Measurements from ENCODE around the gene UNC45A. TPM values are rescaled to one million over a fixed set of nuclear protein-coding genes. Genes with fewer than 3 reads are reported as not detected.
"Not testable (repeated sequence)": the region's sequence is repeated elsewhere in the genome, so short reads cannot be mapped to it uniquely, and the experiment has no call there.

The UNC45A gene
- total RNA-seq, 1 donor, result 116 TPM

DNA sequence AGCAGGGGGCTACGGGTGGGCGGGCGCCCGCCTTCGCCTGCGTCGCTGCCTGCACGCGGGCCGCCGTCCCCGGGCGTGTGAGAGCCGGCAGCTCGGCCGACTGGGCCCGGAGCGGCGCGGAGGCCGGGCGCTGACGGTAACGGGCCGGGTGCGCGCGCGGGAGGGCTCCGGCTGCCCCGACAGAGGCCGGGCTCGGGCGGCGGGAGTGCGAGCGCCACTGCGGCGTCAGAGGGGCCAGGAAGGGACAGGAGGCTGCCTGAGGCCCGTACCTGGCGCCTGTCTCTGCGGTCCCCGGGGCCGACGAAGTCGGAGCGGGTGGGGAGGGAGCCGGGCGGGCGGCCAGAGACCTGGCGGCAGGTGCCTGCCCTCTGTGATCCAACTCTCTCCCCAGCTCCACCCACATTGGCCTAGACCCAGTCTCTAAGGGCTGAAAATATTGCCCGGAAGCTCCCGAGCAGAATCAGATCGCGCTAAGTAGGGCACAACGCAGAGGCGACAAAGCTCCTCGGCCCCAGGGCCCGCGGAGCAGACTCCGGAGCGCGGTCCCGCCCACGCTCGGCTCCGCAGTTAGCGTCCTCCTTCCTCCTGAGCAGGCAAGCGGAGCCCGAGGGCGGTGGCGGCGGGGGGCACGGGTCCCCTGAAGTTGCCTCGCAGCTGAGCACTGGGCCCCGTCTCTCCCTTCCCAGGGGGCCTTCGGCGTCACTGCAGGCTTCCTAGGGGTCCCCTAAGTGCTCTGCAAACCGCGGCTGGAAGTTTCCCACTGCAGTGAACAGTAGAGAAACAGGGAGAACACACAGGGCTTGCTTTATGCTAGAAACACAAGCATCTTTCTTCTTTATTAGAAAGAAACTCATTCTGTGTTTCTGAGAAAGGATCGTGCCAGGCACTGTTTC, 32.0 kb upstream of the UNC45A start, which contains the start of gene MAN2A2:
Gene MAN2A2 (plus strand): TSS at position 463 of the 893 bp plus-strand sequence. CDS start 906 bp downstream, outside the sequence.
- DNase-seq (ENCODE audit: low read depth in 2 of 3, low spot score in 2 of 3), result peak; percentile 45 to 85 (median 71)

- DNase-seq (ENCODE audit: low read depth in 2 of 3, low spot score in 2 of 3), result peak in 1 of 3 donors; percentile 10
Observed at GRCh38 chr15:90903733-90904536, 31.1 kb upstream of the UNC45A start.

DNA sequence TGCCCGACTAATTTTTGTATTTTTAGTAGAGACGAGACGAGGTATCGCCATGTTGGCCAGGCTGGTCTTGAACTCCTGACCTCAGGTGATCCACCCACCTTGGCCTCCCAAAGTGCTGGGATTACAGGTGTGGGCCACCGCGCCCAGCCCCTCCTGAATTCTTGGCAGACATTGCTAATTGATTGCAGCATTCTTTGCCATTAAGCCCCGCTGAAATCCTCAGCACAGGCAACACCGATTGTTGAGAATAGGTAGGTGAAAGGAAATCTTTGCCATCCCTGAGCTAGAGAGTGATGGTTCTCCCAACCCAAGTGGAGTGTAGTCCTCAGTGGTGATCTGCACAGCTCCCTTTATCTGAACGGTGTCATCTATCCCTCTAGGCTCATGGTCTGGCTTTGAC, 30.3 kb upstream of the UNC45A start:
- DNase-seq (ENCODE audit: low read depth in 2 of 3, low spot score in 2 of 3), result no peak

- DNase-seq (ENCODE audit: low read depth in 2 of 3, low spot score in 2 of 3), result no peak
Observed at GRCh38 chr15:90905306-90906180, 29.5 kb upstream of the UNC45A start.

- no peak for DNase-seq (ENCODE audit: low read depth in 2 of 3, low spot score in 2 of 3)
Observed at GRCh38 chr15:90906181-90906849, 28.8 kb upstream of the UNC45A start.

- DNase-seq (ENCODE audit: low read depth in 2 of 3, low spot score in 2 of 3), result no peak
Observed at GRCh38 chr15:90907051-90907660, 27.9 kb upstream of the UNC45A start.

GRCh38 chr15:90907838-90908507, 27.1 kb upstream of the UNC45A start:
- DNase-seq (ENCODE audit: low read depth in 2 of 3, low spot score in 2 of 3), result no peak

GRCh38 chr15:90909449-90909848, 25.6 kb upstream of the UNC45A start:
- DNase-seq (ENCODE audit: low read depth in 2 of 3, low spot score in 2 of 3), result not testable (repeated sequence)

- no peak for DNase-seq (ENCODE audit: low read depth in 2 of 3, low spot score in 2 of 3)
Observed at GRCh38 chr15:90909976-90910375, 25.1 kb upstream of the UNC45A start.

DNA sequence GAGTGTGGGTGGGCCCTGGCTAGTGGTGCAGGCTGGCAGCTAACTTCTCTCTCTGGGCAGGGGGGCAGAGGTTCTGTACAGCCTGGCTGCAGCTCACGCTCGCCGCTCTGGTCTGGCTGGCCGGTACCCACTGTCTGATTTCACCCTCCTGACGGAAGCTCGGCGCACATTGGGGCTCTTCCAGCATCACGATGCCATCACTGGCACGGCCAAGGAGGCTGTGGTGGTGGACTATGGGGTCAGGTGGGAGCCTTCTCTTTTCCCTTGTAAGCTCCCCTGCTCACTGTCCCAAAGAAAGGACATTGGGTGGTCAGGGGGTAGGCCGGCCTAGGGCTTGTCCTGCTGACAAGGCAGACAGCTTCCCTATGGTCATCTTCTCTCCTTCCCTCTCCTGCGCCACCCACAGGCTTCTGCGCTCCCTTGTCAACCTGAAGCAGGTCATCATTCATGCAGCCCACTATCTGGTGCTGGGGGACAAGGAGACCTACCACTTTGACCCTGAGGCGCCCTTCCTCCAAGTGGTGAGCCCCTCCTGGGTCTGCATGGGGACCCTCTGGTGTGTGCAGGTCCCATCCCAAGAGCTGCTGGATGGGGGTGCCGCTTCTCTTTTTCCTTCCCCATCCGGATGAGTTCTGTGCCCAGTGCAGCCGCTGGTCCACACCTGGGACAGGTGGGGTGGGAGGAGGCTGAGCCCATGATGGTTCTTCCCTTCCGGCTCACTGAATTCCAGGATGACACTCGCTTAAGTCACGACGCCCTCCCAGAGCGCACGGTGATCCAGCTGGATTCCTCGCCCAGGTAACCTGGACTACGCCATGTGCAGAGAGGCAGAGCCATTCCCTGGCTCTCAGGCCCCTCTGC, 24.4 kb upstream of the UNC45A start:
- no peak for DNase-seq (ENCODE audit: low read depth in 2 of 3, low spot score in 2 of 3)

DNA sequence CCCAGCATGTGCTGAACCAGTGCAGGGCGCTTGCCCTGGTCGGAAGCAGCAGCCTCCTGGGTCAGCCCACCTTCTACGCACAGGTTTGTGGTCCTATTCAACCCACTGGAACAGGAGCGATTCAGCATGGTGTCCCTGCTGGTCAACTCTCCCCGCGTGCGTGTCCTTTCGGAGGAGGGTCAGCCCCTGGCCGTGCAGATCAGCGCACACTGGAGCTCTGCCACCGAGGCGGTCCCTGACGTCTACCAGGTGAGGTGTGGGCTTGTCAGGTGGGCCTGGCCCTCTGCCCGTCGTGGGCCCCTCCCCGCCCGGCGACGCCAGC, 23.8 kb upstream of the UNC45A start:
- DNase-seq (ENCODE audit: low read depth in 2 of 3, low spot score in 2 of 3), result no peak

GRCh38 chr15:90911906-90912769, 22.9 kb upstream of the UNC45A start:
- no peak for DNase-seq (ENCODE audit: low read depth in 2 of 3, low spot score in 2 of 3)

GRCh38 chr15:90912770-90913075, 22.4 kb upstream of the UNC45A start:
- no peak for DNase-seq (ENCODE audit: low read depth in 2 of 3, low spot score in 2 of 3)

GRCh38 chr15:90913398-90913944, 21.6 kb upstream of the UNC45A start:
- DNase-seq (ENCODE audit: low read depth in 2 of 3, low spot score in 2 of 3), result no peak

DNA sequence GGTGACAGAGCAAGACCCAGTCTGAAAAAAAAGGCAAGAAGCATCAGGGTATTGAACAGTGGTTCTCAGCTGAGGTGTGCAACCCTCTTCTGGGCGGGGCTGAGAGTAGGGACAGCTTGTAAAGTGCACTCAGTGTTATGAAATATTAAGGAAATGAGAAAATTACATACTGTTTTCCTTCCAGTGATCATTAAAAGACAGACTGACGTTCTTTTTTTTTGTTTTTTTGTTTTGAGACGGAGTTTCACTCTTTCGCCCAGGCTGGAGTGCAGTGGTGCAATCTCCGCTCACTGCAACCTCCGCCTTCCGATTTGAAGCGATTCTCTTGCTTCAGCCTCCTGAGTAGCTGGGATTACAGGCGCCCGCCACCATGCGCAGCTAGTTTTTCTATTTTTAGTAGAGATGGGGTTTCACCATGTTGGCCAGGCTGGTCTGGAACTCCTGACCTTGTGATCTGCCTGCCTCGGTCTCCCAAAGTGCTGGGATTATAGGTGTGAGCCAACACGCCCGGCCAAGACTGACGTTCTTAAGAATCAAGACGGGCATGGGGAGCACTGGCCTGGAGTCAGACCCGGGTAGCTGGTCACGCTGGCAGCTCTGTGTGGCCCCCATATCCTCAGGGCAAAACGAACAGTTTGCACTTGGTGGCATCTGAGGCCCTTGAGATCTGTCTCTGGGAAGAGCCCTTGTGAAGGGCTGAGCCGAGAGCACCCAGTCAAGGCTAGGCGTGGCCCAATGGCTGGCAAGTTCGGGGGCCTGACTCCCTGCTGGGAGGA, 20.6 kb upstream of the UNC45A start:
- no peak for DNase-seq (ENCODE audit: low read depth in 2 of 3, low spot score in 2 of 3)

GRCh38 chr15:90915216-90915807, 19.8 kb upstream of the UNC45A start:
- DNase-seq (ENCODE audit: low read depth in 2 of 3, low spot score in 2 of 3), result peak in 1 of 3 donors; percentile 36
